Measurements from ENCODE around the gene FAM50A. TPM values are rescaled to one million over a fixed set of nuclear protein-coding genes. Genes with fewer than 3 reads are reported as not detected.

Gene FAM50A
- polyA plus RNA-seq, 1 of the 3 experiments (the other 2 are of a cell fraction) = 86.0 TPM

DNA sequence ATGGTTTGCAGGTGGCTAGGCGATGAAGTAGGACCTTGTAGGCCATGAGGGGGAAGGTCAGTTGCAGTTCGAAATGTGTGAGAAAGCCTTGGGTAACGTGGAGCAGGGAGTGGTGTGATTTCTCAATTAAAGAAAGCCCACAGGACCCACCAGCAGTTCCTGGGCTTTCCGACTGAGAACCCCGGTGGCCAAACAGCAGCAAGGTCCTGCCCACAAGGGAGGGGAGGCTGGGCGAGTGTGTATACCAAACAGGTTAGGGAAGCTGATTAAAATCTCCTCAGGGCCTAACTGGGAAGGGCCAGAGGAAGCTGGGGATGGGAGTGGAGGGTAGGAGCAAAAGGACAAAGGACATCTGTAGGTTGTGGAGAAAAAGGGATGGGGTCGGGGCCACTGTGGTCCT lies 13.0 kb upstream of the FAM50A start:
- CTCF ChIA-PET = interaction anchor here (1.0 to 1.5 kb wide), 2 partner anchors 11 to 117 kb away, joined by 3 to 4 read pairs; partner anchors contain the start of gene IKBKG
- Histone ChIP-seq H3F3A (replicated peaks; ENCODE audit: insufficient read depth) (no peaks in the 10 kb centered on the region), H3K36me3 (replicated peaks in 1 of 2; ENCODE audit: control insufficient read depth in 1 of 2, insufficient read depth in 2 of 2, low read length in 1 of 2) (peaks cover 0 to 10% of the 10 kb centered on the region in 2 experiments), H3K27me3 (ENCODE audit: insufficient read depth) (peaks cover 9% of the 10 kb centered on the region), H3K4me3 (ENCODE audit: low read depth in 2 of 2, low read length in 1 of 2) (no peak overlapping the region), H3K79me2 (ENCODE audit: insufficient read depth) (peaks cover 22% of the 10 kb centered on the region; the same call in 1 of the 2 replicates), H3K9ac (no peak overlapping the region), H4K20me1 (ENCODE audit: insufficient read depth) (no peaks in the 10 kb centered on the region), H3K4me1 (ENCODE audit: control insufficient read depth in 1 of 2, insufficient read depth in 2 of 2, low read depth in 1 of 2, low read length in 1 of 2) (peaks cover 0 to 6% of the 10 kb centered on the region in 2 experiments; a peak in 1 of 4 replicates), H3K4me2 (no peak overlapping the region), H2AFZ (ENCODE audit: low read depth) (no peak overlapping the region), H3K9me2 (no peaks in the 10 kb centered on the region), H3K9me3 (no peaks in the 10 kb centered on the region), H3K27ac (ENCODE audit: low read depth in 2 of 2, low read length in 1 of 2) (no peak overlapping the region)
- no peak for DNase-seq
- POLR2A ChIA-PET = interaction anchor here (1.3 kb wide), 1 partner anchor 12 kb away, joined by 3 read pairs; no protein-coding TSS in a partner anchor
- no peak for TF ChIP-seq POLR2AphosphoS5 (IDR thresholded peaks at IDR 0.05; ENCODE audit: low read depth, low read length)
- no peak for TF ChIP-seq FOSL2 (IDR thresholded peaks at IDR 0.05; ENCODE audit: borderline replicate concordance, low read depth)
- TF ChIP-seq USF1 (IDR thresholded peaks at IDR 0.05; ENCODE audit: borderline replicate concordance, low read depth) = no peak
- no peak for TF ChIP-seq TAF1 (IDR thresholded peaks at IDR 0.05; ENCODE audit: borderline replicate concordance, low read depth, low read length)
- TF ChIP-seq FOXM1 (IDR thresholded peaks at IDR 0.05; ENCODE audit: low read depth) = no peak
- no peak for TF ChIP-seq NFIC (IDR thresholded peaks at IDR 0.05; ENCODE audit: borderline replicate concordance)
- TF ChIP-seq ZBTB33 (IDR thresholded peaks at IDR 0.05; ENCODE audit: borderline replicate concordance, low read depth) = no peak
- TF ChIP-seq RXRA (IDR thresholded peaks at IDR 0.05; ENCODE audit: borderline replicate concordance, low read depth) = no peak
- no peak for TF ChIP-seq REST (IDR thresholded peaks at IDR 0.05; ENCODE audit: low read depth, low read length)
- TF ChIP-seq RFX5 (IDR thresholded peaks at IDR 0.05; ENCODE audit: low read length) = no peak
- TF ChIP-seq IRF3 (IDR thresholded peaks at IDR 0.05; ENCODE audit: low read depth, low read length) = no peak
- no peak for TF ChIP-seq CHD2 (IDR thresholded peaks at IDR 0.05; ENCODE audit: low read length, partially characterized antibody)
- no peak for TF ChIP-seq RCOR1 (IDR thresholded peaks at IDR 0.05; ENCODE audit: low read length)
- TF ChIP-seq EP300 (IDR thresholded peaks at IDR 0.05; ENCODE audit: borderline replicate concordance in 1 of 2, low read depth in 1 of 2, low read length in 1 of 2) = no peak
- TF ChIP-seq ELF1 (IDR thresholded peaks at IDR 0.05) = no peak
- WGBS (ENCODE audit: low lambda C conversion rate) = 47% methylated on average over 7 of the region's 7 CpGs
